HG02870 (cell line): ENCODE results near the gene PXMP4.

Experiments
- ATAC-seq: cut with Tn5 transposase; IDR thresholded peaks from one replicate; pipeline ENCODE4 v1.9.1; 2021; ENCODE audit warnings: mild to moderate bottlenecking, moderate library complexity; ENCODE audit not compliant: unreplicated experiment

PXMP4 gene

DNA sequence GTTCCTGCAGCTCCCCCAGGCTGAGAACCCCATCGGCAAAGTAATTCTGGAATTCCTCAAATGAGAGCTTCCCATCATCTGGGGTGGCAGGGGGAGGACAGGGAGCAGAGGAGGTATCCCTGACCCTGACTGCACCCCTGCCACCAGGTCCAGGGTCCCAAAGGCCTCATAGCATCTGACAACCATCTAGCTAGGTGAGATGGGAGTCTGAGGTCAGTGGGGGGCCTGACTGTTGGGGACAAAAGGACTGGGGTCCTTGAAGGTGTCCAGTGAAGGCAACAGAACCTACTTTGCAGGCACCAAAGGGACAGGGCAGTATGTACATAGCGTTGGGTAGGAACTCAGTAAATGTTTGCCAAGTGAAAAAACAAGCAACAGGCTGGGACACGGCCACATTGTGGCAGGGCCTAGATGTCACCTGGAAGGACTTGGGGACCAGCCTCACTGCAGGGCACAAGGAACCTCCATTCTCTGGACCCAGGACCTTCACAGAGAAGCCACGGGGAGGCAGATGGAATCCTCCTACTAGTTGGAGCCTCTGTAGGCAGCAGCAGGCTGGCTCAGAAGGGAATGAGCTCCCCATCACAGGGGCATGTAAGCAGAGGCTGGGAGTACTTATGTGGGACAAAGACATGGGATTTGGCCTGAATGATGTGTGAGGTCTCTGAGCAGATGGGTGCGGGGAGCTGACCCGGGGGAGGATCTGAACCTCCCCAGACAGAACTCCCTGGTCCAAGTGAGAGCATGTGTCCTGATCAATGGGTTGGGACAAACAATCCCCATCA lies 49.2 kb downstream of the PXMP4 start:
- ATAC-seq = no peak

DNA sequence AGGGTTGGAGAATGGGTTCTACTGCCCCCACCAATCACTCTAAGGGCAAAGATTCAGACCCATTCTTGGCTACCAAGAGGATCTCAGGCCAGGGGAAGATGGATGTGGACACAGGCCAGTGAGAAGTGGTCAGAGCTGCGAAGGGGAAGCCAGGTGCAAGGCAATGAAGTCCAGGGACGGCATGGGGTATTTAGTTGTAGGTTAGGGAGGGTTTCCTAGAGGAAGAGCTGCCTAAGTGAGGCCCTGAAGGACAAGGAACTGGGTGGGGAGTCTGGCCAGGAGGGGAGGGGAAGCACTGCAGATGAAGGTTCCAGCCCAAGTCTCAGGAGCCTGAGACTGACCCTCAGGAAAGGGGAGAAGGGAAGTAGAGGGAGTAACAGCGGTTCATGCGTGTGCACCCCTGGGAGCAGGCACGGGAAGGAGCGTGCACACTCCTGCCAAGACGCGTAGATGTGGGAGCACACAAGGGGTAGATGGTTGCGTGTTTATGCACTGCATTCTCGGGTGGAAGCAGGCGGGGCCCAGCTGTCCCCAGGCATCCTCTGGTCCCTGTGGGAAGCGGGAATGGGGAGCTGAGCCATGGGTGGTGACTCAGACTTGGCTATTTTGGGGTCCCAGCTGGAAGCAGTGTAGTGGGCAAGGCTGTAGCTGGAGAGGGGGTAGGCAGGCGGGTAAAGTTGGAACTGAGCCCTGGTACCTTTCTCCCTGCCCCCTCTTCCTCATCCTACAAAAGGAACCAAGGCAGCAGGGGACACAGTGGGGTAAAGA lies 50.1 kb downstream of the PXMP4 start:
- ATAC-seq = no peak

GRCh38 chr20:33669224-33669623 lies 50.9 kb downstream of the PXMP4 start:
- no peak for ATAC-seq

DNA sequence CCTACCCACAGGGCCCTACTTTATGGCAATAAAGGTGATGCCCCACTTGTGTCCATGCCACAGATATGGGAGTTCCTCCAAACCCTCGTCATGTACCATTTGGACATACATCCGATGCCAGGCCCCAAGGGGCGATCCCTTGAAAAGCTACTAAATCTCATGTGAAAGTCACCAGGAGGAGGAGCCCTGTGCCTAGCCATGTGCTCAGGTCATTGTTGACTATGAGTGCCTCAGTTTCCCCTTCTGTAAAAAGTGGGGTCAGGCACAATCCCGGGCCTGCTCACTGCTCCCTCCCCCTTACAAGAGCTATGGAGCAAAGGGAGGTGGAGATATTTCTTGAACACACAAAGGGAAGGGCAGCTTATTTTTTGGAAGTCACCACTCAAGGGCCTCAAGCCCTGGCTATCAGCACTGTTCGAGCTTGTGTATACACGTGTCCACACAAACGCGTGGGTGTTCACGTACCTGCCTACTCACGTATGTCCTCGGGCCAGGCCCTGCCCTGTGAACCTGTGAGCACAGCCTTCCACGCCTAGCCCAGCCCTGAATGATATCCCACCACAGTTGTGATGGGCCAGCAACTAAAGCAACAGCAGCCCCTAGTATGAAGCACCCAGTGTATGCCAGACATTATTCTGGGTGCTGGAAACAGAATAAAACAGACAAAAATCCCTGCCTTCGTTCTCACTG lies 51.5 kb downstream of the PXMP4 start:
- ATAC-seq = no peak

DNA sequence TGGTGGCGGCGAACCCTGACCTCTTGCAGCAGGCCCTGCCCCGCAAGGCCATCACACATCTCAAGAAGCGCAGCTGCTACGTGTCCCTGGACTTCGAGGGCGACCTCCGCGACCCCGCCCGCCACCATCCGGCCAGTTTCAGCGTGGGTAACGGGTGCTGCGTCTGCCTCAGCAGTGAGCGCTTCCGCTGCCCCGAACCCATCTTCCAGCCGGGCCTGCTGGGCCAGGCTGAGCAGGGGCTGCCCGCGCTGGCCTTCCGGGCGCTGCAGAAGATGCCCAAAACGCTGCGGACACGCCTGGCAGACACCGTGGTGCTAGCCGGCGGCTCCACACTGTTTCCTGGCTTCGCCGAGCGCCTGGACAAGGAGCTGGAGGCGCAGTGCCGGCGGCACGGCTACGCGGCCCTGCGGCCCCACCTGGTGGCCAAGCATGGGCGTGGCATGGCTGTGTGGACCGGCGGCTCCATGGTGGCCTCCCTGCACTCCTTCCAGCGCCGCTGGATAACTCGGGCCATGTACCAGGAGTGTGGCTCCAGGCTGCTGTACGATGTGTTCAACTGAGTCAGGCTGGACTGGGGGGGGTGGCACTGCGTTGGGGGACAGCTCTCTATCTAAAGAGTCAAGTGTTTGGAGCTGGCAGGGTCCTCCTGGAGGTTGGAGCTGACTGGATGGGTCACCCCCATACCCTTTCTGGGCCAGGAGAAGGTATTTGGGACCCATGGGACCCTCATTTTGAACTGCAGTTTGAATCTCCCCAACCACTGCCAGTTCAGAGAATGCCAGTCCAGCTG lies 52.2 kb downstream of the PXMP4 start:
- no peak for ATAC-seq

- peak; percentile 4 for ATAC-seq
Measured at GRCh38 chr20:33667245-33667675, 52.9 kb downstream of the PXMP4 start.

DNA sequence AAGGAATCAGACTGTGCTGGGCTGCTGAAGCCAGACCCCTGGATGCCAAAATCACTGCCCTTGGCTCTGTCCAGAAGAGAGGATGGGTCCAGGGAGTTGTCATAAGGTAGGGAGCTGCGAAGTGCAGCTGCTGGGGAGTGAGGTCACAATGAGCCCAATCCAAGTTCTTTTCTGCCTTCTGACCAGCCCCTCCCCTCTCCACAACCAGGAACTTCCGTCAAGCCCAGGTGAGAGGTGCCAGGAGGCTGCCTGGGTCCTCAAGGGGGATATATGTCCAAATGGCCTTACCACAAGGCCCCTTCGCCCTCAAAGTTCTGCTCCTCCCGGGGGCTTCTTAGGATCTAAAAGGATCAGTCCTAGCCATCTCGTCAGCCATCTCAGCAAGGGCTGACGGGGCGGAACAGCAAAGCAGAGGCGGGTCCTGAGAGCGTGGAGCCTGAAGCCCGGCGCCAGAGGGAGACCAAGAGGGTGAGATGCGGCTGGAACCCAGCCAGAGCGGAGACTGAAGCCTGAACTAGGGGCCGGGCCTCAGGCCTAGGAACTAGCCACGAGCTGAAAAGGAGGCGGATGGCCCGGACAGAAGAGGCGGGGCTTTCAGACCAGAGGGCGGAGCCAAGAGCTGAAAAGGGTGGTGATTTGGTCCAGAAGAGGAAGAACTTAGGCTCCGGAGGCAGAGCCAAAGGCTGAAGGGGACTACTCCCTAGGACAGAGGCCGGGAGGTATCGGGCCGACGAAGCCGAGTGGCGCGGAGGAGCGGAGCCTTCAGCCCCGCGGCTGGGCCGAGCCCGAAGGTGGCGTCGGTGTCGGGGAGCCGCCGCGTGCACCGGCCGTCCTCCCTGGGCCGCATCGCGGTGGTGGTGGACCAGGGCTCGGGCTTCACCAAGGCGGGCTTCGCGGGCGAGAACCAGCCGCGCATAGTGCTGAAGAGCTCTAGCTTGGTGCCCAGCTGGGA lies 53.5 kb downstream of the PXMP4 start, which contains the start of gene ACTL10:
TSS of gene ACTL10 (plus strand) at position 651 of the 952 bp plus-strand sequence. CDS start 555 bp downstream, outside the sequence.
- peak; percentile 71 for ATAC-seq

GRCh38 chr20:33664762-33665144 lies 55.4 kb downstream of the PXMP4 start:
- ATAC-seq = no peak

GRCh38 chr20:33664085-33664761 lies 55.9 kb downstream of the PXMP4 start:
- ATAC-seq = no peak

DNA sequence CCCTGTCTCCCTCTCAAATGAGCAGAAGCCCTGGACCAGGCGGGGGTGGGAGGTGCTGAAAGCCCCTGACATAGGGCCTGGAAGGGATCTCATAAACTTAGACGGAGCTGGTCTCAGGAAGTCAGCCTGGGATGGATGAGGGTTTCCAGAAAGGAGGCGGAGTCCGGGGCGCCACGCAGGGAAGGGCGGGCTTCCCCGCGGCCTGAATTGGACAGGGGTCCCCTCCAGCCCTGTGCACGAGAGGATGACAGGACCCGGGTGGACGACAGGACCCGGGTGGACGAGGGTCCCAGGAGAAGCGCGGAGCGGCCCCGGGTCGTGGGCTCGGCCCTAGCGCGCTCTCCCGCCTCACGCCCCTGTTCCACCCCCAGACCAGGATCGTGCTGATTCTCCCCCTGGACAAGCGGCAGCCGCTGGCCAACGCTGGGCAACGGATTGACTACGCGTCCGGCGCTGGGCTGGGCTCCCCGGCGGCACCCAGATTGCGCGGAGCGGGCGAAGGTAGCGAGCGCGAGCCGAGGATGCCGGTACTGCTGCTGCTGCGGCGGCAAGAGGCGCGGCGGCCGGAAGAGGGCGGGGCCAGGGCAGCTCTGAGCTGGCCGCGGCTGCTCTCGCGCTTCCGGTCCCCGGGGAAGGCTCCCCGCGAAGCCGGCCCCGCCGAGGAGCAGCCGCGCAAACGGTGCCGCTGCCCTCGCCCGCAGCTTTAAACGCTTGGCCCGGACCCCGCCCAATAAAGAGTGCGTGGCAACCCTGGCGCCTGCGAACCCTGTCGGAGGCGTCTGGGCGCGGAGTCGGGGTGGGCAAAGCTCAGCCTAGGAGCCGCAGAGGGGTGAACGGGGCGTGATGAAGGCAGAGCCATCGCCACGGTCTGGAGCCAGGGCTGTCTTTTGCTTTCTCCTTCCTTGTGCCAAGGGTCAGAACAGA lies 56.7 kb downstream of the PXMP4 start:
- no peak for ATAC-seq

DNA sequence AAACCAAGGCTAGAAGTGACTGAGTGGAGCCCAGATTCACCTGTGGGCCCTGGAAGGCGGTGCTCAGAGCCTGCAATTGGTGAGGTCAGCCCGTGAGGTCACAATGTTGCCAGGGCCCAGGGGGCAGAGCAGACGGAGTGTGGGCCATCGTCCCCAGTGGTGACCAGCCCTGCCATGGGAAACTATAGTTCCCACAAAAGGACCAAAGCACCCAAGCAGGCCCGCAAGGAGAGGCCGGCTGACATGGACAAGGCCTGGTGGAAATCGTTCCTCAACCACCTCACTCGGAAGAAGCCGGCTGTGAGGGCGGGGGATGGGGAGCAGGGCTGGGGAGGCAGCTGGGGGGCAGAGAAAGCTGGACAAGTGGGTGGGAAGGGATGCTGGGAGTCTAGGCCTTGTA lies 57.9 kb downstream of the PXMP4 start, which contains the start of gene C20orf144:
TSS of gene C20orf144 (plus strand) at position 156 of the 400 bp plus-strand sequence. CDS start at position 175, 19 bp downstream.
- no peak for ATAC-seq

- no peak for ATAC-seq
Measured at GRCh38 chr20:33660685-33661058, 59.4 kb downstream of the PXMP4 start.

GRCh38 chr20:33660035-33660684 lies 60.0 kb downstream of the PXMP4 start:
- no peak for ATAC-seq

- no peak for ATAC-seq
Measured at GRCh38 chr20:33659341-33660034, 60.6 kb downstream of the PXMP4 start.

- ATAC-seq = no peak
Measured at GRCh38 chr20:33658929-33659328, 61.2 kb downstream of the PXMP4 start.

DNA sequence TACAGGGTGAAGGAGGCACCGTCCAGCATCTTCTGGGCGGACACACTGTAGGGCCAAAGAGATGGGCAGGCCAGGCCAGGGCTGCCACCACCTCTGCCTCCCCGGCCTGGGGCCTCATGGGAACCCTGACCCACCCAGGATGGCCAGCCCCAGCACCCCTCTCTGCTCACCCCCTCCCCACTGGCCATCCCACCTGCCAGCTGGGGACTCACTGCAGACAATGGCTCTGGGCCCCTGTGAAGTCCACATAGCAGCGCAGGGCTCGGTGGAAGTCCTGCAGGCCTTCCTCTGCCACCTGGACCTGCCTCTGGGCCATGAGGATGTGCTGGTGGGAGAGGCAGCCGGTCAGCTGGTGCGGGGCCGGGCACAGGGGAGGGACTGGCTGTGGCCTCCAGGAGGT lies 61.6 kb downstream of the PXMP4 start:
- ATAC-seq = no peak

DNA sequence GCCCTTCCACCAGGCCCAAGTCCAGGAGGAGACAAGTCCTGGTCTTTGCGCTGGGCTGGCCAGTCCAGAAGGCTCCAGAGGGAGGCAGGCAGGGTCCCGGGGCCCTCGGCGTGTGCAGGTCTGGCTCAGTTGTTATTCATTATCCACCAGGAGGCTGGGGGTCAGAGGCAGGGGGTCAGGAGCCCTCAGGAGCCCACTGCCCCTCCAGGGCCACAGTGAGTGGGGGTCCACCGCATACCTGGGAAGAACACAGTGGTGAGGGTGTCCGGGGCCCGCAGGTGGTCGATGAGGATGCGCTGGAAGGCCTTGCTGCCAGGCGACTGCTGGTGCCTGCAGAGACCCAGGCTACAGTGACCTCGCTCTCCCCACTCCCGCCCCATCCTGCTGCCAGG lies 62.4 kb downstream of the PXMP4 start:
- no peak for ATAC-seq
